Hippocampal formation (tissue), 2 donors: ENCODE results near the gene GNAL.
"Not testable (repeated sequence)": the region's sequence is repeated elsewhere in the genome, so short reads cannot be mapped to it uniquely, and the experiment has no call there.

ENCODE experiments used
- DNase-seq, 2 donors: peaks; one replicate each; lab custom pipeline; 2025; lab: John Stamatoyannopoulos, UW

The GNAL gene

GRCh38 chr18:11908182-11909060, 219.4 kb downstream of the GNAL start, which contains the start of gene MPPE1:
MPPE1 (minus strand) TSS chr18:11908317; CDS start chr18:11897264, 11,053 bp downstream.
- DNase-seq: peak; percentile 81 to 83

GRCh38 chr18:11909061-11909455, 220.0 kb downstream of the GNAL start:
- DNase-seq: peak in 1 of 2 donors; percentile 39

DNA sequence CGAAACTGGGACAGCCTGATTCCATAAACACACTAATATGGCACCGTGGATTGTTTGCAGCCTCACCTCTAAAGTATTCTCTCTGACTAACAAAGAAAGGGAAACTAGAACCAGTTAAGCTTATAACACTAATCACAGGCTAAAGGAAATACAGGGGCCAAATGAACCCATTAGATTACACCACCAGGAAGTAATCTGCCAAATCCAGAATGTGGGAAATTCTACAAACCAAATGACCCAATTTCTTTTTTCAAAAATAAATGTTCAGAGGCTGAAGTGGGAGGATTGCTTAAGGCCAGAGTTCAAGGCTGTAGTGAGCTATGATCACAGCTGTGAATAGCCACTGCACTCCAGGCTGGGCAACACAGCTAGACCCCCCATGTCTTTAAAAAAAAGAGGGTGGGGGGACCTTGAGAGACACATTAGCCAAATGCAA, 220.5 kb downstream of the GNAL start:
- no peak for DNase-seq

DNA sequence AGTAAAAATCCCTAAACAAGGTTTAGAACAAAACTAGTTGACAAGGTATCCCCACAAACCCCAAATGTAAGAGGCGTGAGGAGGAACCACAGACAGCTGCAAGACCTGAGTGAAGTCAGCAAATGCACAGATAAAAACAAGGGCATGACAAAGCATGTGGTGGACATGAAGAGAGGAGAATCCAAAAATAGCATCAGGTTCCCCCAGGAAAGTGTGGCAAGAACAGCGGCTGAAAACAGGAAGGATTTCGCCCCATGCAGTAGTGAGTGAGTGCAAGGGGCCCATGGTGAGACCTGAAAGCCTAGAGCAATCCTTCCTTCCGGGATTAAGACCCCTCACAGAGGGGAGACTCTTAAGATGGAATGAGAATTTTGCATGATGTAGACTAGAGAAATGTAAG, 227.8 kb downstream of the GNAL start:
- DNase-seq: not testable (repeated sequence)

GRCh38 chr18:11919522-11919921, 230.5 kb downstream of the GNAL start:
- not testable (repeated sequence) for DNase-seq

GRCh38 chr18:11923450-11923849, 234.4 kb downstream of the GNAL start:
- DNase-seq: no peak

DNA sequence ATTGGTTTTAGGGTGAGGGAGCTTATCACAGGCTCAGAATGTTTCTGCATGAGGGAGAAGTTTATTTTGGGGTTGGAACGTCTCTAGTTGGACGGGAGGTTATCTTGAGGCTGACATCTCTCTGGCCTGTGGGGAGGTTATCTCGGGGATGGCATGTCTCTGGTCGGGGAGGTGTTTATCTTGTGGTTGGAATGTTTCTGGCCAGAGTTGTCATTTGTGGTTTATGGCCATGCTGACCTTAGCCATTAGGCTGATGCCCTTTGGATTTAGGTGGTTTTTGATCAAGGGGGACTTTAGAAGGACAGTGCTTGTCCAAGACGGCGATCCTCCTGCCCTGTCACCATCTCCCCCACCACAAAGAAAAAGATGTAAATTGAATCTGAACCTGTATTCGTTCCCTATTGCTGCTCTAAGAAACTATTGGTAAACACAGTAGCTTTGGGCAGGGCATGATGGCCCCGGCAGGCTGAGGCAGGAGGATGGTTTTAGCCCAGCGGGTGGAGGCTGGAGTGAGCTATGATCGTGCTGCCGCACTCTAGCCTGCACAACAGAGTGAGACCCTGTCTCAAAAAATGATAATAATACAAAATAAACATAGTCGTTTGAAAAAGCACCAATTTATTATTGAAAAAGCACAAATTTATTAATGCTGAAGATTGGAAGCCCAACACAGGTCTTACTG, 236.9 kb downstream of the GNAL start:
- no peak for DNase-seq

GRCh38 chr18:11927497-11927896, 238.4 kb downstream of the GNAL start:
- DNase-seq: no peak

DNA sequence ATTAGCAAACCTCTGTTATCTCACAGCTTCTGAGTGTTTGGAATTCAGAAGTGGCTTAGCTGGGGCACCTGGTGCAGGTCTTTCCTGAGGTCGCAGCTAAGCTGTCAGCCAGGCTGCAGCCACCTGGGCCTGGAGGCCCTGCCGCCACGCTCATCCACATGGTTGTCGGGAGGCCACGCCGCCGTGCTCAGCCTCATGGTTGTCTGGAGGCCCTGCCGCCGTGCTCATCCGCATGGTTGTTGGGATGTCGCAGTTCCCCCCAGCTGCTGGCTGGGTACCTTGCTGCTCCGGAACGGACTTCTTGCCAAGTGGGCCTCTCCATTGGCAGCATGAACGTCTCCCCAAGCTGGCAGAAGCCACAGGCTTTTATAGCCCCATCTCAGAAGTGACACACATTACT, 243.3 kb downstream of the GNAL start:
- no peak for DNase-seq
